AG04449 (cell line): Measurements from ENCODE around the gene NFYA.

Experiments
- CTCF ChIA-PET: fragments of 350-600 bp; formaldehyde crosslinking; extraction: SDS; loops from one replicate; lab custom pipeline; 2021; ENCODE audit warnings: antibody characterized with exemption; lab: Yijun Ruan, JAX
- POLR2A ChIA-PET: fragments of 400-600, 350-600 bp; formaldehyde crosslinking; extraction: SDS; loops from one replicate; lab custom pipeline; 2020; ENCODE audit warnings: antibody characterized with exemption, inconsistent platforms; lab: Yijun Ruan, JAX
- DNase-seq: peaks from one replicate; pipeline ENCODE4 v3.0.0-alpha.2; 2010; ENCODE audit warnings: low read depth, low spot score
- H3K4me3 ChIP-seq: 2 replicates; pipeline ENCODE4 v1.5.1; 2011; ENCODE audit warnings: low read depth, mild to moderate bottlenecking, control low read depth, low read length
- CTCF ChIP-seq: IDR thresholded peaks from one replicate; pipeline ENCODE4 v1.5.1; 2011; ENCODE audit warnings: mild to moderate bottlenecking, moderate library complexity, low read length, control low read depth, inconsistent platforms; ENCODE audit not compliant: insufficient read depth; ENCODE audit errors: missing control alignments

Gene NFYA

GRCh38 chr6:41049955-41050354 is 22.8 kb upstream of the NFYA start:
- ChIA-PET CTCF (interaction anchor here (1.2 to 10.1 kb wide), 5 partner anchors 13 to 227 kb away, joined by 3 to 90 read pairs (median 15); partner anchors contain the start of gene UNC5CL), POLR2A (no interaction called here)
- TF ChIP-seq CTCF: no peak

GRCh38 chr6:41050536-41050935 is 22.2 kb upstream of the NFYA start:
- CTCF ChIA-PET: interaction anchor here (1.3 to 10.1 kb wide), 4 partner anchors 11 to 23 kb away, joined by 3 to 90 read pairs (median 17); partner anchors contain the start of gene UNC5CL
- TF ChIP-seq CTCF: no peak
- POLR2A ChIA-PET: no interaction called here

More at GRCh38 chr6:41049955-41050354, 22.8 kb upstream of the NFYA start:
- DNase-seq: no peak
- no peak overlapping the region for H3K4me3 ChIP-seq

DNA sequence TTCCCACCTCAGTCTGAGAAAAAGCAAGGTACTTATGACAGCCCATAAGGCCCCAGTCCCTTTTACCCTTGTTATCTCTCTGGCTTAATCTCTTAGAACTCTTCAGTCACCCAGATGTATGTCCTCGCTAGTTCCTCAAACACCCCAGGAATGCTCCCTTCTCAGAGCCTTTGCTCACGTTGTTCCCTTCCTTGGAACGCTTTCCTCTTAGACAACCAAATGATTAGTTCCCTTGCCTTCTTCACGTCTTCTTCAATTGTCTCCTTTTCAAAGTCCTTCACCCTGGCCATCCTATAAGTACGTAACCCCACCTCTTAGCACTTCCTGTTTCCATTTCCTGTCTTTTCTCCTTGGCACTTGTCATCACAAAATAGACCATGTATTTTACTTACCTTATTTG is 20.9 kb upstream of the NFYA start:
- CTCF ChIA-PET: interaction anchor here (10.1 kb wide), 1 partner anchor 15 kb away, joined by 90 read pairs; the partner anchor contains the start of gene UNC5CL

More at GRCh38 chr6:41050536-41050935, 22.2 kb upstream of the NFYA start:
- DNase-seq: no peak
- no peak overlapping the region for H3K4me3 ChIP-seq

GRCh38 chr6:41053041-41053440 is 19.7 kb upstream of the NFYA start, which contains the start of gene APOBEC2:
TSS of gene APOBEC2 (plus strand) at chr6:41053202. CDS start at chr6:41053348, 146 bp downstream.
- POLR2A ChIA-PET: no interaction called here
- no peak for TF ChIP-seq CTCF
- CTCF ChIA-PET: interaction anchor here (1.0 to 10.1 kb wide), 2 partner anchors 16 to 26 kb away, joined by 3 to 90 read pairs; partner anchors contain the start of gene UNC5CL
- H3K4me3 ChIP-seq: no peak within 1 kb of the TSS
- DNase-seq: no peak

More for the DNA sequence above, 20.9 kb upstream of the NFYA start:
- DNase-seq: no peak
- no peak for TF ChIP-seq CTCF
- no peak overlapping the region for H3K4me3 ChIP-seq
- POLR2A ChIA-PET: no interaction called here

DNA sequence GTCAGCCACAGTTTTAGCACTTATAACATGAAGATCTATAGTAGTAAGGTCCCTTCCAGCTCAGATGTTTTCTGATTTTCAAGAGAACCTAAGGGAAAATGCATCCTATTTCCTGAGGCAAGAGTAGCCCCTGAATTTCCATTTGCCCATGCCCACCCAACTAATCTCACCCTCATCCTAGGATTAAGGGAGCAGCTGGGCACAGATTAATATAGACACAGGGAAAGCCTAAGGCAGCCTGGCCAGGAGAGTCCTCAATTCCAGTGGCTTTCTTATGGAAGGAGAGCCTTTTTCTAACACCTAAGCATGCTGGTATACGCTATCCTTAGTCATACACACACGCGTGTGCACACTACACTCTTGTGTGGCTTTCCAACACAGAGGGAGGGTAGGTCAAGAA is 18.3 kb upstream of the NFYA start:
- TF ChIP-seq CTCF: no peak
- no peak for DNase-seq
- H3K4me3 ChIP-seq: no peak overlapping the region
- POLR2A ChIA-PET: no interaction called here
- CTCF ChIA-PET: interaction anchor here (0.9 to 10.1 kb wide), 5 partner anchors 14 to 650 kb away, joined by 3 to 90 read pairs (median 21); partner anchors contain the start of gene UNC5CL

DNA sequence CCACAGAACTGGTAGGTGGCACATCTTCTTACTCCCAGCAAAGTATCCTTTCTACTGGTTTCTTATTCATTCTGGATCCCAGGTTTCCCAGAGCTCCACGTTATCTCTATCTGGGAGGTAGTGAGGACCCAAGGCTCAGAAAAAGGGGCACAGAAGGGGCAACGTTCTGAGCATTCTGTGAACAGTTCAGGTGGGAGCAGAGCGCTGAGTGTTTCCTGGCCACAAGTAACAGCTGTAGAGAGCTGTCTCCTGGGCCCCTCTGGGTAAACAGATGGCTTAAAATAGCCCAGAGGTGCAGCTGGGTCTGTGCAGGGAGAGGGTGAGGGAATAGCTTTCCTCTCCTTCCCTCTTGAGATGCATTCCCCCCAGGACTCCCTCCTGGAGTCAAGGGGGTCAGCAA is 17.6 kb upstream of the NFYA start:
- ChIA-PET POLR2A (interaction anchor here (1.3 kb wide), 1 partner anchor 18 kb away, joined by 3 read pairs; the partner anchor contains the start of gene NFYA), CTCF (interaction anchor here (1.0 to 10.1 kb wide), 5 partner anchors 14 to 161 kb away, joined by 4 to 90 read pairs (median 21); partner anchors contain the start of gene UNC5CL)
- TF ChIP-seq CTCF: no peak
- DNase-seq: no peak
- H3K4me3 ChIP-seq: no peak overlapping the region
